ENCODE results near the gene HMCES.
"Not testable (repeated sequence)": the region's sequence is repeated elsewhere in the genome, so short reads cannot be mapped to it uniquely, and the experiment has no call there.

Gene HMCES

DNA sequence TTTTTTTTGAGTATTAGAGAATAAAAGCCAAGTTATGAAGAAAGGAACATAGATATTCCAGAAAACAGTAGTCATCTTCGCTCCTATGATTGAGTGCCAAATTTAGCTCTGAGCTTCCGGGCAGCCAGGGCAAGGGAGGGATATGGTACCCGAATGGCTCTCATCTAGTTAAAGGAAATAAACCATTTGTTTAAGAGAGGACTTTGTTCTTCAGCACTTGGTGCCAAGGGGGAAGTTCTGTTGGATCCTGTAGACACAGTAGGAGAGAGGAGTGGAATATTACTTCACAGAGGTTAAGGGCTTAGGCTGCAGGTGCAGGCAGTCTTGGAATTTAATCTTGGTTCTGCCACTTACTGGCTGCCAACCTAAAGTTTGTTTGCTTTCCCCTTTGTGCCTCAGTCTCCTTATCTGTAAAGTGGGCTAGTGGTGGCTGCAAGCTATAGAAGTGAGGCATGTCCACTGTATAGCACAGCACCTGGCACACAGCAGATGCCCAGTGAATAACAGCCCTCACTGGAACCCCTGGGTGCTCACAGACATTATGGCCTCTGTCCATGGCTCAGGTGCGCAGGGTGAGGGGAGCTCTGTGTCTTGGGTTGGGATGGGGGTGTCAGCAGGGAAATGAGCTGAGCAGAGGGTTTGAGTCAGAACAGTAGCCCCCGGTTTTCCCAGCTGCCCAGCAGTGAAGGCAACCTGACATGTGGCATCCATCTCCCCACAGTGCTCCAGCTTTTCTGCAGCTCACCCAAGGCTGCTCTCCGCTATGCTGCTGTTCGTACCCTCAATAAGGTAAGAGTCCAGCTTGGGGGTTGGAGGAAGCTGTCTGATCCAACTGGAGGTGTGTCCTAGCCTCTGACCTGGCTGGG lies 18.8 kb upstream of the HMCES start:
- no peak for DNase-seq

DNA sequence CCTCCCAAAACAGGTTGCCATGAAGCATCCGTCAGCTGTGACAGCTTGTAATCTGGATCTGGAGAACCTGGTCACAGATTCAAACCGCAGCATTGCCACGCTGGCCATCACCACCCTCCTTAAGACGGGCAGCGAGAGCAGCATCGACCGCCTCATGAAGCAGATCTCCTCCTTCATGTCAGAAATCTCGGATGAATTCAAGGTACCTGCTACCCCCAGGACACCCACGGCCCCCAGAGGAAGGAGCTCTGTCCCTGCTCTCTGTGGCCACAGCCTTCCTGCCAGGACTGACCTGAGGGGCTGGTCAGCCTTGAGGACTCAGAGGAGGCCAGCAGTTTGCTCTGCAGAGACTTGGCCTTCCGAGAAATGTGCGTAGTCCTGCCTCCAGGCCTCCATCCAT lies 18.1 kb upstream of the HMCES start:
- DNase-seq: no peak

DNA sequence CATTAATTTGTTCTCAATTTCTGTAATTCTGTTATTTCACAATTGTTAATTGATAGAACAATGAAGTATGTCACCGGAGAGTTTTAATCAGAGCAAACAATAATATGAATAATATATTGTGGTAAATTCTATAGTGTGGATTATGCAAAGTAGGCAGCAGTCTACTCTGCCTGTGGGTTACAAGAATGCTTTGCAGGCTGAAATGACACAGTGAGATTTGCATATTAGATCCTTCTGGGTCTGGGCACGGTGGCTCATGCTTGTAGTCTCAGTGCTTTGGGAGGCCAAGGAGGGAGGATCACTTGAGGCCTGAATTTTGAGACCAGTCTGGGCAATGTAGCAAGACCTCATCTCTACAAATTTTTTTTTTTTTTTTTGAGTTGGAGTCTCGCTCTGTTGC lies 16.8 kb upstream of the HMCES start:
- DNase-seq: no peak

DNA sequence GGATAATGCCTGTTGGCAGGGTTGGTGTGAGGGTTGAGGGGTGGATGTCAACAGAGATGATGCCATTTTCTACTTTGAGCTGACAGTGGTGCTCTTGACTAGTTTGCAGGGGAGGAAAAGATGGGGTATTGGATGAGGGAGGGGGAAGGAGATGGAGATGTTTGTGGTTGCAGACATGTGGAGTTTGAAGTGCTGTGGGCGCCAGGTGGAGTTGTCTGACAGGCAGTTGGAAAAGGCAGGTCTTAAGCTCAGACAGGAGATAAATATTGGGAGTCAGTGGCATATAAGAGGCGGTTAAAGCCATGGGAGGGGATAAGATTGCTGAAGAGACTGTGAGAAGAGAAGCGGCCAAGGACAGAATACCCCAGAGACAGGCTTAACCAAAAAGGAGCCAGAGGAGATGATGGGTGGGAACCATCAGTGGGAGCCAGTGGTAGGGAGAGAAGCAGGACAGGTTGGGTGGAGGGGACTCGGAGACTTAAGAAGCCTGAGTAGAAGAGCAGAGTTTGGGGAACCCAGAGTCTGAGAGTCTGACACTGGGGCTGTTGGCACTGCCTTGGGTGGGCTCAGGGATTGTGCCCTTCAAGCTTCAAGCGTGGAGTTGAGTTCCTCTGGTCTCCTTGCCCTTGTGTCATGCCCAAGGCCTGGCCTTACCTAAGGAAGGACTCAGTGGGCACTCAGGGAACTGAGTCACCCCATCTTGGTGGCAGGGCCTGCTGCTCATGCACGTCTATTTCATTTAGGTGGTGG lies 15.3 kb upstream of the HMCES start:
- no peak for DNase-seq

DNA sequence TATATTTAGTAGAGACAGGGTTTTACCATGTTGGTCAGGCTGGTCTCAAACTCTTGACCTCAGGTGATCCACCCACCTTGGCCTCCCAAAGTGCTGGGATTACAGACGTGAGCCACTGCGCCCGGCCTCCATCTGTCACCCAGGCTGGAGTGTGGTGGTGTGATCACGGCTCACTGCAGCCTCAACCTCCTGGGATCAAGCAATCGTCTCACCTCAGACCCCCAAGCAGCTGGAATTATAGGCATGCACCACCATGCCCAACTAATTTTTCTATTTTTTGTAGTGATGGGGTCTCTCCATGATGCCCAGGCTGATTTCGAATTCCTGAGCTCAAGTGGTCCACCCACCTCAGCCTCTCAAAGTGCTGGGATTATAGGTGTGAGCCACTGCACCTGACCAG lies 13.7 kb upstream of the HMCES start:
- DNase-seq: not testable (repeated sequence)

DNA sequence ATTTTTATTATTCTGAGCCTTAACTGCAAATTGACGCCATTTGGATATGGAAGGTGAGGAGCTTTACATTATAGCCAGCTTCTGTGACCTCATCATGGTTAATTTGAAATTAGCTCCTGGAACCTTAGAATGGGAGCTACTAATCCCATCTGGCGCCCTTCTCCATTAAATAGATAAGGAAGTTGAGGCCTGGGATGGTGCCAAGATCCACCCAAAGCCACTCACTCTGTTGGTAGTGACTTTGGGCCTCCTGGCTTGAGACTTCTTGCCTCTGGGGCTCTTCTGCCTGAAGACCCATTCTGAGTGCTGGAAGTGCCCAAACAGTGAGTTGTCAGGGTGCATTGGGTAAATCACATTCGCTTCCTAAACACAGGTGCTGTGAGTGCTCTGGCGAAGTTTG lies 12.0 kb upstream of the HMCES start:
- no peak for DNase-seq

DNA sequence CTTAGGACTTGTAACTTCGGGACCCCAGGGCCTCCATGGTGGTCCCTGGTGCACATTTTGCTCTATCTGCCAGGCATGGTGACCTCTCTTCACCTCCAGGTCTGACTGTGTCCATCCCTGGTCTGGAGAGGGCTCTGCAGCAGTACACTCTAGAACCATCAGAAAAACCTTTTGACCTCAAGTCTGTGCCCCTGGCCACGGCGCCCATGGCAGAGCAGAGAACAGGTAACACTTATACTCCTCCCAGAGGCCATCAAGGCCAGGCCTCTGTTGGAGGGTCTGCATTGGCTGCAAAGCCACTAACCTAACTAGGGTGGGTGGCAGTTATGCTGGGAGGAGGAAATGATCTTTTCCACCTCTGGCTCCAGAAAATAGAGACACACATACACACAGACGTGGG lies 10.3 kb upstream of the HMCES start:
- DNase-seq: no peak

DNA sequence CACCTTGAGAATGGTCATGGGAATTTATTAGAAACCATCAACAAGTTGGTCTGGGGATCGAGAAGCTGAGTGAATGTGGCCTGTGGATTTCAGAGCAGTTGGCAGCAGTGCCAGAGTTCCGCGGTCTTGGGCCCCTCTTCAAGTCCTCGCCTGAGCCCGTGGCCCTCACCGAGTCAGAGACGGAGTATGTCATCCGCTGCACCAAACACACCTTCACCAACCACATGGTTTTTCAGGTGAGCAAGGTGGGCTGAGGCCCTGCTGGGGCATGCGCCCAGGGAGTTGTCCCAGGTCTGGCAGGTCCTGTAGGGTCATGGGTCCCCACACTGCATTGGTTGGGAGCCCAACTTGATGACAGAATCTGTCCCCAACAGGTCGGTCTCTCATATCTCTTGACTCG lies 7.0 kb upstream of the HMCES start:
- DNase-seq: no peak

DNA sequence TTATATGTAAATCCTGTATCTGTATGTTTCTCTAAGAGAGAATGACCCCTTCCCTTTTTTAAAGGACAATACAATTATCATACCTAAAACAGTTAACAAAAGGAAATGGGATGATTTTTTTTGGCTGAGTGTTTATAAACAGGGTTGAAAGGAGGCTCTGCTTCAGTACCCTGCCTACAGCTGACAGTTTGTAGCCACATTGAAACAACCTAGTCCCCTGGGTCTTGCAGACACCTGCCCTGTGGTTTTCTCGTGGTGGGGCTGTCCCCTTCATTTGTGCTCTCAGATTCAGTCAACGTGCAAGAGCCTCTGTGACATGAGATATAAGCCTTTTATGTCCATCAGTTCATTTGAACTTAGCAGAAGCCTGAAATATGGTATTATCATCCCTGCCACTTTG lies 2.3 kb upstream of the HMCES start:
- no peak for DNase-seq

DNA sequence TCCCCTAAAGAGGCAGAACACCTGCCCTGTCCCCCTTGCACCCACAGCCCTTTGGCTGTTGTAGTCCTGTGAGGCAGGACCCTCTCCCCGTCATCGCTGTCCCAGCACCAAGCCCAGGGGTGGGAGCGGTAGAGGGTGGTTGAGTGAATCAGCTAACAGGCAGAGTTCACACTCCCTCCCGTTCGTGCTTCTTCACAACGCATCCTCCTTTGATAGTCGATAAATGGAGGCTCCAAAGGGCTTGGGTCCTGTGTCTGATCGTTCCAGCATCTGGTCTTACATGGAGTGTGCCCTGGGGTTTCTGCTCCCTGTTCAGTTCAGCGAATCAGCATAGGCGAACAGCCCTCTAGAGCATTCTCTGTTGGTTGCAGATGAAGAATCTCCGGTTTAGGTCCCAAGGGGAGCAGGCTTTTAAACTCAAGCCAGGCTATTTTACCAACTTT lies 820 bp upstream of the HMCES start:
- no peak for DNase-seq

DNA sequence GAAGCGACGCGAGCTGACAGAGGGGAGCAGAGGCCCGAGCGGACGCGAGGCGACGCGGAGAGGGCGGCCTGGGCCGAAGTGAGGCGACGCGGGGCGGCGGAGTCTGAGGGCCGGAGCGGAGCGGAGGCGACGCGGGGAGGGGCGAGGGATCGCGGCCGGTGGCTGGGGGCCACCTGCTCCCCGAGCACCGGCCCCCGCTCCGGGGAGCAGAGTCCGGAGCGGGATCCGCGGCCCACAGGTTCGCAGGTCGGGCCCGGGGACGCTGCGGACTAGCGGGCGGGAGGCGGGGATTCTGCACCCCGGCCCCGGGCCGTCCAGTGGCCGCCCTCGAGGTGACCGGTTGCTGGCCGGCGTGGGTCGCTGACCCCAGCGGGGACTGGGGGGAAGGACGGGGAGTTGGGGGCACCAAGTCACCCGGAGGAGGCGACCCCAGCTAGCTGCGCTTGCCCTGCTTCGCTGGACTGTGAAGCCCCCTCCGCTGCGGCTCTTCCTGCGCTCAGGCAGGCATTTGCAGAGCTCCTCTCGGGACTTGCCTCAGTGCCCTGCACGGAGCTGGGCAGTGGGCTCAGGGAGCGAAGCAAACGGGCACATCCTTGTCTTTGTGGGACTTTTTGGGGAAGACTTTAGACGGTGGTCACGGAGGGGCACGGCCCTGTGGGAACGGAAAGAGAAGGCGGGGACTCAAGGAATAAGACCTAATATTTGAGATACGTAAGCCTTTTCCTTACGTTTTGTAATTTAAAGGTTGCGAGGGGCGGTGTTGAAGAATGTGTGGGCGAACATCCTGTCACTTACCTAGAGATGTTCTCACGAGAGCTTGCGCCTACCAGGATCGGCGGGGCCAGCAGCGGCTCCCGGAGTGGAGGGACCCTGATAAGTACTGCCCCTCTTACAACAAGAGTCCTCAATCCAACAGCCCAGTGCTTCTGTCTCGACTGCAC lies 566 bp downstream of the HMCES start:
- peak; percentile 43 to 48 for DNase-seq

DNA sequence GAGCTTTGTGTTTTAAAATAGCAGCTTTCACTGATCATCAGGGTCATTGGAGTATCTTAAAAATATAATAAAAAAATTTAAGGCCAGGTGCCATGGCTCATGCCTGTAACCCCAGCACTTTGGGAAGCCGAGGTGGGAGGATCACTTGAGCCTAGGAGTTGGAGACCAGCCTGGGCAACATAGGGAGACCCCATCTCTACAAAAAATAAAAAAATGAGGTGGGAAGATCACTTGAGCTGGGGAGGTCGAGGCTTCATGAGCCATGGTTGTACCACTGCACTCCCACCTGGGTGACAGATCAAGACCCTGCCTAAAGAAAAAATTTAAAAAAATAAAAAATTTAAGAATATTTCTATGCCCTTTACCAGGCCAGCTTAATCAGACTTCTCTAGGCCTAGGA lies 1.5 kb downstream of the HMCES start:
- no peak for DNase-seq

DNA sequence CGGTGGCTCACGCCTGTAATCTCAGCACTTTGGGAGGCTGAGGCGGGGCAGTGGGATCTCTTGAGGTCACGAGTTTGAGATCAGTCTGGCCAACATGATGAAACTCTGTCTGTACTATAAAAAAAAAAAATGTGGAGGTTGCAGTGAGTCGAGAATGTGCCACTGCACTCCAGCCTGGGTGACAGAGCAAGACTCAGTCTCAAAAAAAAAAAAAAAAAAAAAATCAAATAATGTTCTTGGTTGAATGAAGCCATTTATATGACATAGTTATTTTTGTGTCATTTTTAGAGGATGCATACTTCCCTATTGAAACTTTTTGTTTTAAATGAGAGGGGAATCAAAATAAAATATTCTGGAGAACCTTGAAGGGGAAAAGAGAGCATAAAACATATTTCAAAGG lies 3.1 kb downstream of the HMCES start:
- no peak for DNase-seq

DNA sequence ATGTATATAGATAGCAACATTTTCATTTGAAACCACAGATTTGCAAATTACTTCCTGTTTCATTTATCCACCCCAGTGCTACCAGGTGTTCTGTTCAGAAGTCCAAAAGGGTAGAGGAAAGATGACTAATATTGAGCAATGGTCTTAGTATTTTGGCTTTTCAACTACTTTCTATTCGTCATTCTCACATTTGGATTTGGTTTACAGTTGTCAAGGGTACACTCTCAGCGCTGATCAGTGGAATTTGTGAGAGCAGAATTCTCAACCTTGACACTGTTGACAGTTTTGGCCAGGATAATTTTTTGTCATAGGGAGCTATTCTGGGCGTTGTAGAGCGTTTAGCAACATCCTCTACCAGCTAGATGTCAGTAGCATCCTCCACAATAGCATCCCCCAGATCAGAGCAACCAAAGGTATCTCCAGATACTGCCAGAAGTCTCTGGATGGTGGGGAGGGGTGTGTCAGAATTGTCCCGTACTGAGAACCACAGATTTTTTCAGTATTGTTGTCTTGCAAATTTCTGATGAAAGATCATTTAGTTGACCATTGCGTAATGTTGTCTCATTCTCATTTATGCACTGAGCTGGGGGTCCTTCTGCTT lies 4.2 kb downstream of the HMCES start:
- DNase-seq: no peak

DNA sequence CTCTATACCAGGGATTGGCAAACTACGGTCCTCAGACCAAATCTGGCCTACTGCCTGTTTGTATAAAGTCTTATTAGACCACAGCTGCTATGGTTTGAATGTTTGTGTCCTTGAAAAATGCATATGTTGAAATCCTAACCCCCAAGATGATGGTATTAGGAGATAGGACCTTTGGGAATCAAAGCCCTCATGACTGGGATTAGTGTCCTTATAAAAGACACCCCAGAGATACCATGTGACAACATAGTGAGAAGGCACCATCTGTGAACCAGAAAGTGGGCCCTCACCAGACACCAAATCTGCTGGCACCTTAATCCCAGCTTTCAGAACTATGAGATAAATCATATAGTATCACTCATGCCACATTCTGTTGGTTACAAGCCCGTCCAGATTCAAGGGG lies 7.4 kb downstream of the HMCES start:
- no peak for DNase-seq

DNA sequence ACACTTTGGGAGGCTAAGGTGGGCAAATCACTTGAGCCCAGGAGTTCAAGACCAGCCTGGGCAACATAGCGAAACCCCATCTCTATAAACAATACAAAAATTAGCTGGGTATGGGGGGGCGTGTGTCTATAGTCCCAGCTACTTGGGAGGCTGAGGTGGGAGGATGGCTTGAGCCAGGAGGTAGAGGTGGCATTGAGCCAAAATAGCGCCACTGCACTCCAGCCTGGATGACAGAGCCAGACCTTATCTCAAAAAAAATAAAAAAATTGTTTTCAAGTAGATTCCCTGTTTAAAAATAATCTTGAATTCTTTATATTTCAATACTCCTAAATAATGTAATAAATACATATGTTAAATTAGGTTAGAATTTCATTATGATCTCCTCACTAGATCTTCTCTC lies 9.8 kb downstream of the HMCES start:
- DNase-seq: no peak

DNA sequence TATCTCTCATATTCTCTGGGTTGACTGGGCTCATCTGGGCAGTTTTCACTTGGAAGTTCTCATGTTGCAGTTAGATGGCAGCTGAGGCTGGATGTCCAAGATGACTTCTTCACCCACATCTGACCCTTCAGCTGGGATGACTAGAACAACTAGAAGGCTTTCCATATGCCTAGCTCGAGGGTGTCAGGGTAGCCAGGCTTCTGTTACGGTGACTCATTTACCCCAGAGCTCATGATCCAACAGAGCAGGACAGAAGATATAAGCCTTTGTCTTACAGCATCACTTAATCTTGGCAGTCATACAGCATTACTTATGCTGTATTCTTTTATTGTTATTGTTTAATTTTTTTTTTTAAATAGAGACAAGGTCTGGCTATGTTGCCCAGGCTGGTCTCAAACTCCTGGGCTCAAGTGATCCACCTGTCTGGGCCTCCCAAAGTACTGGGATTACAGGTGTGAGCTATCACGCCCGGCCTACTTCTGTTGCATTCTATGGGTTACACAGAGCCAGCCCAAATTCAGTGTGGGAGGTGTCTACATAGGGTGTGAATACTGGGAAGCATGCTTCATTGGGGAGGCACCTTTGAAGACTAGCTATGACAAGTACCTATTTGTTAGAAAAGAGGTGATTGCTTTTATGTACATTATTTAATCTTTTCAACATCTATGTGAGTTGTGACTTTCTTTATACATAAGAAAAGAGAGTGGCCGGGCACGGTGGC lies 10.7 kb downstream of the HMCES start:
- no peak for DNase-seq

DNA sequence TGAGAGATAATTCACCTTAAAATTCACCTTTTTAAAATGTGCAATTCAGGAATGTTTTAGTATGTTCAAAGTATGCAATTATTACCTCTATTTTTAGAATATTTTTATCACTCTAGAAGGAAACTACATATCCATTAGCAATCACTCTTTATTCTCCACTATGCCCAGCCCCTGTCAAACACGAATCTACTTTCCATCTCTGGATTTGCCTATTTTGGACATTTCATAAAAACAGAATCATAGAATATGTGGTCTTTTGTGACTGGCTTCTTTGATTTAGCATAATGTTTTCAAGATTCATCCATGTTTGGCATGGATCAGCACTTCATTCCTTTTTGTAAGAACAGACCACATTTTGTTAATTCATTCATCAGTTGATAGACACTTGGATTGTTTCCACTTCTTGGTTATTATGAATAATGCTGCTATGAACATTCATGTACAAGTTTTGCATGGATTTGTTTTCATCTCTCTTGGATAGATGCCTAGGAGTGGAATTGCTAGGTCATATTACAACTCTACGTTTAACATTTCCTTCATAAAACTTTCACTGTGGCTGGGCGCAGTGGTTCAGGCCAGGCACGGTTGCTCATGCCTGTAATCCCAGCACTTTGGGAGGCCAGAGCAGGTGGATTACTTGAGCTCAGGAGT lies 12.7 kb downstream of the HMCES start:
- DNase-seq: no peak

DNA sequence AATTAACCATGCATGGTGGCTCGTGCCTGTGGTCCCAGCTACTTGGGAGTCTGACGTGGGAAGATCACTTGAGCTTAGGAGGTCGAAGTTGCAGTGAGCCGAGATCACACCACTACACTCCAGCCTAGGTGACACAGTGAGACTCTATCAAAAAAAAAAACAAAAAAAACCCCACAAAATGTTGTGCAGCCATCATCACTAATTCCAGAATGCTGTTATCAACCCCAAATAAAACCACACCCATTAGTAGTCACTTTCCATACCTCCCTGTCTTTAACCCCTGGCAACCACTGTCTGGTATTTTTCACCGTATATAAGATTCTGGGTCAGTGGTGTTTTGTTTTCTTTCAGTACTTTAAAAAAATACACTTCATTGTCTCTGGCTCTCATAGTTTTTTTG lies 16.6 kb downstream of the HMCES start:
- no peak for DNase-seq

DNA sequence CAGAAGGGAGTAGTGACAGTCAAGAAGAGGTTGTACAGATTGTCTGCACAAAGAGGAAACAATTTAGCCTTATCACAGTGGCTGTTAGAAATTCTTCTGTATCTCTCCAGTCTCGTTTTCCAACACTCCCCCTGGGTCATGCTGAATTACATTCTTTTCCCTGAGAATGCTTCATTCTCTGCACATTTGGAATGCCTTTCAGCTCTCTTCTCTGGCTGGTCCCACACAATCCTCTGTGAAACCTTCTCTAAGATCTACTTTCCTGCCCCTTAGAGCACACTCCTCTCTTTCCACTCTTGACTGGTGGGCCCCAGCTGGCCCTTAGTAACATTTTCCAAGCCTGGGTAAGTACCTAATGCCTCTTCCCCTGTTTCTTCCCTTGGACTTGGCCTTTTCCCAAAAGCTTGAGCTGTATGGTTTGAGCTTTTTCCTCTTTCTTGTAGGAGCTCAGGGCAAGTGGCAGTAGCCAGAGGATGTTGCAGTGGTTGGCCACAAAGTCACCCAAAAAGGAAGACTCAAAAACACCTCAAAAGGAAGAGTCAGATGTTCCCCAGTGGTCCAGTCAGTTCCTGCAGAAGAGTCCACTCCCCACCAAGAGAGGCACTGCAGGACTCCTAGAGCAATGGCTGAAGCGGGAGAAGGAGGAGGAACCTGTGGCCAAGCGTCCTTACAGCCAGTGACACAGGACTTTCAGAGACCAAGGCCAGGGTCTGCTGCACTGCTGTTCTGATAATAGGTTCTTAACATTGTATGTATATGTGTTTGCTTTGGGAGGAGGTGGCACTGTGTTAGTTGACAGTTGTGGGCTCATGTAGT lies 25.7 kb downstream of the HMCES start:
- DNase-seq: no peak

DNA sequence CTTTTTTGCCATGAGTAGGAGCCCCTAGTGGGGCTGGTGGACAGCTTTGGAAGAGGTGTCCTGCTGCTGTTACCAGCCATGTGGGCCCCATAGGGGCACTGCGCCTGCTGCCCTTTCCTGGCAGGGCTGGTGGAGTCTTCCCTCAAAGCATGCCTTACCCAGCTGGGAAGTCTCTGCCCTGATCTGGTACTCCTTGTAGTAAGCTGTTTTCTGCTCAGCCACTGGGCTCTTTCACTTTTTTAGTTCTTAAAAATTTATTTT lies 26.2 kb downstream of the HMCES start:
- no peak for DNase-seq

Data from Kasumi-1 (cell line).